Keratinocyte (primary cell): Measurements from ENCODE around the gene EMX1. TPM values are rescaled to one million over a fixed set of nuclear protein-coding genes. Genes with fewer than 3 reads are reported as not detected.

Source experiments
- DNase-seq: peaks from one replicate; pipeline ENCODE4 v3.0.0-alpha.2; 2011; ENCODE audit warnings: low read depth, missing footprints, low spot score
- FAIRE-seq: peaks from 2 replicates; lab custom pipeline; 2011; peaks lifted over from hg19 to GRCh38; lab: Jason Lieb, UNC
- H2AFZ ChIP-seq: 2 replicates; pipeline ENCODE4 v1.6.0; 2012; ENCODE audit warnings: low read length, control low read depth, inconsistent platforms; ENCODE audit not compliant: control insufficient read depth
- H3K27ac ChIP-seq: 2 replicates; pipeline ENCODE4 v1.5.1; 2011; ENCODE audit warnings: low read length; ENCODE audit not compliant: control insufficient read depth, insufficient read depth
- H3K27me3 ChIP-seq: 3 replicates; pipeline ENCODE4 v1.6.0; 2011; ENCODE audit warnings: low read length; ENCODE audit not compliant: control insufficient read depth, insufficient read depth; ENCODE audit errors: extremely low read depth
- H3K36me3 ChIP-seq, 2 experiments: 2 replicates in 1 of 2; 3 replicates in 1 of 2; pipeline ENCODE4 v1.5.1; 2011; ENCODE audit warnings: low read length in 2 of 2, mild to moderate bottlenecking in 1 of 2; ENCODE audit not compliant: control insufficient read depth in 2 of 2, insufficient read depth in 2 of 2; ENCODE audit errors: extremely low read depth in 1 of 2
- H3K4me1 ChIP-seq: 3 replicates; pipeline ENCODE4 v1.5.1; 2011; ENCODE audit warnings: low read length; ENCODE audit not compliant: control insufficient read depth, insufficient read depth; ENCODE audit errors: extremely low read depth
- H3K4me2 ChIP-seq: 3 replicates; pipeline ENCODE4 v1.6.0; 2011; ENCODE audit warnings: low read depth, low read length; ENCODE audit not compliant: control insufficient read depth, insufficient read depth; ENCODE audit errors: extremely low read depth
- H3K4me3 ChIP-seq, 3 experiments: fragments of 200-600 bp in 1 of 3; sonication (generic) in 1 of 3; 2 replicates in 2 of 3; 3 replicates in 1 of 3; pipeline ENCODE4 v1.5.1; 2011 to 2016; ENCODE audit warnings: low read length in 3 of 3, mild to moderate bottlenecking in 3 of 3, control low read depth in 2 of 3, inconsistent platforms in 1 of 3, low read depth in 1 of 3, mixed read lengths in 1 of 3, mixed run types in 1 of 3, moderate library complexity in 1 of 3; ENCODE audit not compliant: control insufficient read depth in 2 of 3, insufficient read depth in 2 of 3; ENCODE audit errors: extremely low read depth in 1 of 3
- H3K79me2 ChIP-seq: 2 replicates; pipeline ENCODE4 v1.6.0; 2012; ENCODE audit warnings: low read length; ENCODE audit not compliant: control insufficient read depth, insufficient read depth
- H3K9ac ChIP-seq: 3 replicates; pipeline ENCODE4 v1.6.0; 2011; ENCODE audit warnings: low read length; ENCODE audit not compliant: control insufficient read depth, insufficient read depth; ENCODE audit errors: extremely low read depth
- H3K9me1 ChIP-seq: 3 replicates; pipeline ENCODE4 v1.6.0; 2011; ENCODE audit warnings: low read length; ENCODE audit not compliant: control insufficient read depth, insufficient read depth; ENCODE audit errors: extremely low read depth
- H3K9me3 ChIP-seq: 2 replicates; pipeline ENCODE4 v1.5.1; 2012; ENCODE audit warnings: low read depth, low read length; ENCODE audit not compliant: control insufficient read depth
- H4K20me1 ChIP-seq: 3 replicates; pipeline ENCODE4 v1.6.0; 2011; ENCODE audit warnings: low read length; ENCODE audit not compliant: control insufficient read depth, insufficient read depth; ENCODE audit errors: extremely low read depth
- CTCF ChIP-seq, 3 experiments: IDR thresholded peaks in 1 of 3; conservative IDR thresholded peaks in 1 of 3; optimal IDR thresholded peaks in 1 of 3; 2 replicates in 2 of 3; 3 replicates in 1 of 3; pipeline versions ENCODE3 to v1.5.1; 2011; ENCODE audit warnings: low read length in 3 of 3, mild to moderate bottlenecking in 3 of 3, moderate library complexity in 2 of 3, control low read depth in 1 of 3, inconsistent platforms in 1 of 3; ENCODE audit not compliant: insufficient read depth in 2 of 3; ENCODE audit errors: extremely low read depth in 1 of 3
- EZH2 ChIP-seq: IDR thresholded peaks from one replicate; pipeline ENCODE4 v1.6.1; 2012; ENCODE audit warnings: inconsistent platforms, mild to moderate bottlenecking, low read length, moderate library complexity
- dilution Hi-C: fragments of 300-500 bp; cut with MboI; formaldehyde crosslinking; loops from one replicate; pipeline ENCODE4 v1.7.0; 2020; ENCODE audit warnings: low sequenced_read_pairs; ENCODE audit not compliant: extremely low pct_ligation_motif_present
- polyA plus RNA-seq, 5 experiments: library from polyadenylated mRNA; depleted of rRNA in 3 of 5; stranded (reverse) in 3 of 5; stranded (forward) in 1 of 5; unstranded in 1 of 5; fragments of >200 nt; gene quantifications; 1 replicate in 1 of 5; 2 replicates in 3 of 5; 3 replicates in 1 of 5; pipeline versions ENCODE4 v1.2.1 to v1.2.3, GENCODE V29; 2011 to 2012; ENCODE audit warnings: missing spikeins in 2 of 5, low read depth in 1 of 5, low replicate concordance in 1 of 5

The EMX1 gene
- polyA plus RNA-seq, 1 donor (not counting 4 experiments of a cell fraction or from before 2014, with no cell fraction given) = not detected

DNA sequence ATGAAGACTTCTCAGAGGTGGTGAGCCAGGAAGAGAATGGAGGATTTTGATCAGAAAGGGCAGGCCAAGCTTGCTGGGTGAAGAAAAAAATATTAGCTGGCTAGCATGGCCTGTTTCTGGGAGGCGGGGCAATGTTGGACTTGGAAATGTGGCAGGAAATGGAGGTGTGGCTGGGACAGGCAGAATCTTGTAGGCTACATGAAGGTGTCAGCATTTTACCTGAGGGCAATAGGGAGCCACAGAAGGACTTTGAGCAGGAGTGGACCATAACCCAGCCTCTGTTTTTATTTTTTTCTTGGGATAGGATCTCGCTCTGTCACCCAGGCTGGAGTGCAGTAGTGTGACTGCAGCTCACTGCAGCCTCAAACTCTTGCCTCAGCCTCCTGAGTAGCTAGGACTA is 31.7 kb downstream of the EMX1 start:
- TF ChIP-seq EZH2 (no peak), CTCF (optimal IDR thresholded peaks at IDR 0.05 in 1 of 3, IDR thresholded peaks at IDR 0.05 in 1 of 3, conservative IDR thresholded peaks at IDR 0.05 in 1 of 3; ENCODE audit: extremely low read depth in 1 of 3, insufficient read depth in 2 of 3, low read length in 3 of 3) (no peak)
- Histone ChIP-seq H3K9me3 (no peaks in the 10 kb centered on the region), H3K79me2 (no peaks in the 10 kb centered on the region), H3K4me2 (peak overlapping the region; percentile 8), H3K4me3 (no peak overlapping the region), H4K20me1 (peaks cover under 1% of the 10 kb centered on the region), H3K4me1 (peaks cover 4% of the 10 kb centered on the region), H3K9ac (no peak overlapping the region), H3K27me3 (no peaks in the 10 kb centered on the region), H2AFZ (no peak overlapping the region), H3K27ac (no peak overlapping the region), H3K36me3 (no peaks in the 10 kb centered on the region), H3K9me1 (no peaks in the 10 kb centered on the region)
- FAIRE-seq (no peak), DNase-seq (no peak)
- dilution Hi-C loops = no loop called here

- no peak overlapping the region for H3K4me3 ChIP-seq
- no peaks in the 10 kb centered on the region for H3K79me2 ChIP-seq
- no peaks in the 10 kb centered on the region for H3K27me3 ChIP-seq
- H3K27ac ChIP-seq = no peak overlapping the region
- H2AFZ ChIP-seq = no peak overlapping the region
- no peak overlapping the region for H3K4me2 ChIP-seq
- DNase-seq (no peak), FAIRE-seq (no peak)
- H3K9me1 ChIP-seq = no peaks in the 10 kb centered on the region
- peaks cover 3% of the 10 kb centered on the region for H4K20me1 ChIP-seq
- H3K4me1 ChIP-seq = peaks cover 4% of the 10 kb centered on the region
- H3K36me3 ChIP-seq = no peaks in the 10 kb centered on the region
- no peaks in the 10 kb centered on the region for H3K9me3 ChIP-seq
- dilution Hi-C loops = no loop called here
- H3K9ac ChIP-seq = no peak overlapping the region
- no peak for TF ChIP-seq CTCF (optimal IDR thresholded peaks at IDR 0.05 in 1 of 3, IDR thresholded peaks at IDR 0.05 in 1 of 3, conservative IDR thresholded peaks at IDR 0.05 in 1 of 3; ENCODE audit: extremely low read depth in 1 of 3, insufficient read depth in 2 of 3, low read length in 3 of 3)
- no peak for TF ChIP-seq EZH2
Observed at GRCh38 chr2:72949642-72950041, 32.3 kb downstream of the EMX1 start.
